ENCODE measurements around the gene ARID4B. TPM values are rescaled to one million over a fixed set of nuclear protein-coding genes. Genes with fewer than 3 reads are reported as not detected.

The ARID4B gene
- total RNA-seq, 1 experiment from 2014 or later = 16.8 TPM

- CTCF ChIA-PET = no interaction called here
- BruUV-seq (replicated peaks) = no TSS peak
- Histone ChIP-seq H3K9me3 (ENCODE audit: low read length) (no peaks in the 10 kb centered on the region), H3K4me3 (ENCODE audit: low read length) (no peak overlapping the region), H3F3A (ENCODE audit: low read length, unreplicated experiment) (no peaks in the 10 kb centered on the region), H4K20me1 (ENCODE audit: low read length) (no peaks in the 10 kb centered on the region), H3K27me3 (ENCODE audit: low read length) (no peaks in the 10 kb centered on the region), H3K9ac (ENCODE audit: low read length) (no peak overlapping the region), H3K9me2 (replicated peaks; ENCODE audit: low read length) (no peaks in the 10 kb centered on the region), H3K27ac (ENCODE audit: low read length) (no peak overlapping the region), H3K79me2 (ENCODE audit: low read length) (no peaks in the 10 kb centered on the region), H2AFZ (ENCODE audit: low read length) (no peak overlapping the region), H3K36me3 (ENCODE audit: low read depth, low read length) (peaks cover 7% of the 10 kb centered on the region; the same call in 1 of the 2 replicates), H3K4me2 (ENCODE audit: low read length) (no peak overlapping the region), H3K4me1 (ENCODE audit: insufficient read depth, low read length) (no peaks in the 10 kb centered on the region)
- intact Hi-C loops (cut with micrococcal nuclease) = no loop called here
- TF ChIP-seq EZH2phosphoT487 (IDR thresholded peaks at IDR 0.05; ENCODE audit: borderline replicate concordance, low read length) (no peak), CTCF (conservative IDR thresholded peaks at IDR 0.05; ENCODE audit: low read depth, low read length) (no peak), EZH2 (IDR thresholded peaks at IDR 0.05; ENCODE audit: low read length, unreplicated experiment) (no peak)
- ATAC-seq (no peak), DNase-seq (no peak)
- POLR2A ChIA-PET (ENCODE audit: unreplicated experiment) = no interaction called here
These were observed 178.2 kb downstream of the ARID4B start for GRCh38 chr1:235149824-235150223.

GRCh38 chr1:235147269-235147668 is 180.7 kb downstream of the ARID4B start:
- no peaks in the 10 kb centered on the region for H3K4me1 ChIP-seq (ENCODE audit: insufficient read depth, low read length)
- intact Hi-C loops (cut with micrococcal nuclease) = no loop called here
- ATAC-seq (no peak), DNase-seq (no peak)
- H3K4me3 ChIP-seq (ENCODE audit: low read length) = no peak overlapping the region
- no peak for TF ChIP-seq EZH2 (IDR thresholded peaks at IDR 0.05; ENCODE audit: low read length, unreplicated experiment)
- peaks cover 7% of the 10 kb centered on the region; the same call in 1 of the 2 replicates for H3K36me3 ChIP-seq (ENCODE audit: low read depth, low read length)
- no peak overlapping the region for H3K4me2 ChIP-seq (ENCODE audit: low read length)
- no peak overlapping the region for H3K9ac ChIP-seq (ENCODE audit: low read length)
- H3F3A ChIP-seq (ENCODE audit: low read length, unreplicated experiment) = no peaks in the 10 kb centered on the region
- no TSS peak for BruUV-seq (replicated peaks)
- no peaks in the 10 kb centered on the region for H3K9me2 ChIP-seq (replicated peaks; ENCODE audit: low read length)
- no peaks in the 10 kb centered on the region for H4K20me1 ChIP-seq (ENCODE audit: low read length)
- H3K27ac ChIP-seq (ENCODE audit: low read length) = no peak overlapping the region
- no peak overlapping the region for H2AFZ ChIP-seq (ENCODE audit: low read length)
- H3K79me2 ChIP-seq (ENCODE audit: low read length) = no peaks in the 10 kb centered on the region
- CTCF ChIA-PET = no interaction called here
- no peaks in the 10 kb centered on the region for H3K9me3 ChIP-seq (ENCODE audit: low read length)
- POLR2A ChIA-PET (ENCODE audit: unreplicated experiment) = no interaction called here
- no peaks in the 10 kb centered on the region for H3K27me3 ChIP-seq (ENCODE audit: low read length)

GRCh38 chr1:235145639-235146038 is 182.3 kb downstream of the ARID4B start:
- BruUV-seq (replicated peaks) = no TSS peak
- H3K79me2 ChIP-seq (ENCODE audit: low read length) = no peaks in the 10 kb centered on the region
- no peaks in the 10 kb centered on the region for H3K9me3 ChIP-seq (ENCODE audit: low read length)

More at GRCh38 chr1:235145639-235146038, 182.3 kb downstream of the ARID4B start:
- H2AFZ ChIP-seq (ENCODE audit: low read length) = no peak overlapping the region
- H3K27me3 ChIP-seq (ENCODE audit: low read length) = no peaks in the 10 kb centered on the region
- H3K9me2 ChIP-seq (replicated peaks; ENCODE audit: low read length) = no peaks in the 10 kb centered on the region
- no peaks in the 10 kb centered on the region for H4K20me1 ChIP-seq (ENCODE audit: low read length)
- H3K27ac ChIP-seq (ENCODE audit: low read length) = no peak overlapping the region
- no peak for DNase-seq
- H3K4me1 ChIP-seq (ENCODE audit: insufficient read depth, low read length) = no peaks in the 10 kb centered on the region
- no peak overlapping the region for H3K4me2 ChIP-seq (ENCODE audit: low read length)
- POLR2A ChIA-PET (ENCODE audit: unreplicated experiment) = no interaction called here
- no peak for ATAC-seq
- TF ChIP-seq CTCF (conservative IDR thresholded peaks at IDR 0.05; ENCODE audit: low read depth, low read length) (no peak), EZH2 (IDR thresholded peaks at IDR 0.05; ENCODE audit: low read length, unreplicated experiment) (no peak), EZH2phosphoT487 (IDR thresholded peaks at IDR 0.05; ENCODE audit: borderline replicate concordance, low read length) (no peak)
- CTCF ChIA-PET = no interaction called here
- H3K9ac ChIP-seq (ENCODE audit: low read length) = no peak overlapping the region
- intact Hi-C loops (cut with micrococcal nuclease) = no loop called here
- H3K36me3 ChIP-seq (ENCODE audit: low read depth, low read length) = peaks cover 12% of the 10 kb centered on the region; the same call in 1 of the 2 replicates
- no peak overlapping the region for H3K4me3 ChIP-seq (ENCODE audit: low read length)
- H3F3A ChIP-seq (ENCODE audit: low read length, unreplicated experiment) = no peaks in the 10 kb centered on the region
